Measurements from ENCODE around the gene NPIPB2. TPM values are rescaled to one million over a fixed set of nuclear protein-coding genes. Genes with fewer than 3 reads are reported as not detected.
"Not testable (repeated sequence)": the region's sequence is repeated elsewhere in the genome, so short reads cannot be mapped to it uniquely, and the experiment has no call there.

The NPIPB2 gene
- polyA plus RNA-seq, 1 experiment, result 6.4 TPM

DNA sequence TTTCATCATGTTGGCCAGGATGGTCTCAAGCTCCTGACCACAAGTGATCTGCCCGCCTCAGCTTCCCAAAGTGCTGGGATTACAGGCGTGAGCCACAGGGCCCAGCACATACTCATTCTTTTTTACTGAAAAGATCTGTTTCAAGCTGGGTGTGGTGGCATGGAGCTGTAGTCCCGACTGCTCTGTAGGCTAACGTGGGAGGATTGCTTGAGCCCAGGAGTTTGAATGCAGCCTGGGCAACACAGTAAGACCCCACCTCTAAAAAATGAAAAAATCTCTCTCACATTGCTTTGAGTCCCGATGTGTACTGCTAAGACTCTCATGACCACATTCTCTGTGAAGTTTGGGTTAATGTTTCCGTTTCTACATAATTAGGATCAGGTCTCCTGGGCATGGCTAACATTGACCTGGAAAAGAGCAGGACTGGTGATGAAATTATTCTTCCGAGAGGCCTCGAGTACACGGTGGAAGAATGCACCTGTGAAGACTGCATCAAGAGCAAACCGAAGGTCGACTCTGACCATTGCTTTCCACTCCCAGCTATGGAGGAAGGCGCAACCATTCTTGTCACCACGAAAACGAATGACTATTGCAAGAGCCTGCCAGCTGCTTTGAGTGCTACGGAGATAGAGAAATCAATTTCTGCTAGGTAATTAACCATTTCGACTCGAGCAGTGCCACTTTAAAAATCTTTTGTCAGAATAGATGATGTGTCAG, 25.5 kb upstream of the NPIPB2 start:
- H3K4me3 ChIP-seq (ENCODE audit: low read depth, low read length), result no peak overlapping the region
- CTCF ChIA-PET, result interaction anchor here (2.8 kb wide), 1 partner anchor 100 kb away, joined by 12 read pairs; no protein-coding TSS in a partner anchor
- POLR2A ChIA-PET, result interaction anchor here (0.6 kb wide), 1 partner anchor 430 kb away, joined by 5 read pairs; no protein-coding TSS in a partner anchor

DNA sequence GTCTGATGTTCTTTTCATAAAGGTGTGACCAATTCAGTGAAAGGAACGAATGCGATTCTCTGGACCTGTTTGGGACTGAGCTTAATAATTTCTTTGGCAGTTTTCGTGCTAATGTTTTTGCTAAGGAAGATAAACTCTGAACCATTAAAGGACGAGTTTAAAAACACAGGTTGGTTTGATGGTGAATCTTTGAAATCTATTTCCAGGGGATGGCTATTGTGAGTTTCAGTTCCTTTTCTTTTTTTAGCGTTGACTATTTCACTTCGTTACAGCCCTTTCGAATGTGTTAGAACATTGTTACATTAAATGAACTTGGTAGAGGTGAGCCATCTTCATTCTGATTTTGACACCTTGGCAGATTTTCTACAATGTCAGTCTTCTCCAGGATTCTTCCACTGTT, 24.3 kb upstream of the NPIPB2 start:
- CTCF ChIA-PET, result no interaction called here

More for the DNA sequence above, 25.5 kb upstream of the NPIPB2 start:
- Histone ChIP-seq H3K27me3 (ENCODE audit: control insufficient read depth, insufficient read depth, low read length) (no peaks in the 10 kb centered on the region), H3K36me3 (ENCODE audit: control insufficient read depth, insufficient read depth, low read length) (no peaks in the 10 kb centered on the region)
- no peak for TF ChIP-seq CTCF (IDR thresholded peaks at IDR 0.05; ENCODE audit: insufficient read depth, low read depth, low read length)
- DNase-seq (ENCODE audit: low read depth), result no peak

DNA sequence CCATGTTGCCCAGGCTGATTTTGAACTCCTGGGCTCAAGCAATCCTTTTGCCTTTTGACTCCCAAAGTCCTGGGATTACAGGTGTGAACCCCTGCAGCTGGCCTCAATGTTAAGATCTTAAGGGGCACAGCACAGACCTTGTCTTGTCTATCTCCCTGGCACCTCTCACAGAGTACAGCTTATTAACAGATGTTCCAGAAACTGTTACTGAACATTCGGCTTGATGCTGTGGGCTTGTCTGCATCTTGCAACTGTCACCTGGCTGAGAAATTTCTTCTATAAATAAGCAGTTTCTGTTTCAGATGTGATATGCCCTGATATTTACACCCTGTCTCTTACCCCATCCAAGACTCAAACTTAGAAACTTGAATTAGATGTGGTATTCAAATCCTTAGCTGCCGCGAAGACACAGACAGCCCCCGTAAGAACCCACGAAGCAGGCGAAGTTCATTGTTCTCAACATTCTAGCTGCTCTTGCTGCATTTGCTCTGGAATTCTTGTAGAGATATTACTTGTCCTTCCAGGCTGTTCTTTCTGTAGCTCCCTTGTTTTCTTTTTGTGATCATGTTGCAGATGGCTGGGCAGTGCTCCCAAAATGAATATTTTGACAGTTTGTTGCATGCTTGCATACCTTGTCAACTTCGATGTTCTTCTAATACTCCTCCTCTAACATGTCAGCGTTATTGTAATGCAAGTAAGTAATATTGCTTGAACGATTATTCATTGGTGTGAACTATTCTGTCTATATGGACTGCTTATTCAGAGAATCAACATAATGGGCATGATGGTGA, 23.1 kb upstream of the NPIPB2 start, which contains the start of gene TNFRSF17:
Gene TNFRSF17, plus strand, starts transcription at position 450 of the 791 bp plus-strand sequence. Its CDS starts 115 bp downstream, at position 565.
- ChIA-PET POLR2A (no interaction called here), CTCF (interaction anchor here (1.3 kb wide), 1 partner anchor 103 kb away, joined by 3 read pairs; no protein-coding TSS in a partner anchor)
- H3K4me3 ChIP-seq (ENCODE audit: low read depth, low read length), result no peak within 1 kb of the TSS
- no peak for DNase-seq (ENCODE audit: low read depth)
- TF ChIP-seq CTCF (IDR thresholded peaks at IDR 0.05; ENCODE audit: insufficient read depth, low read depth, low read length), result no peak
- H3K36me3 ChIP-seq (ENCODE audit: control insufficient read depth, insufficient read depth, low read length), result no peaks in the 10 kb centered on the region
- H3K27me3 ChIP-seq (ENCODE audit: control insufficient read depth, insufficient read depth, low read length), result no peaks in the 10 kb centered on the region

More for the DNA sequence above, 24.3 kb upstream of the NPIPB2 start:
- POLR2A ChIA-PET, result no interaction called here
- Histone ChIP-seq H3K27me3 (ENCODE audit: control insufficient read depth, insufficient read depth, low read length) (no peaks in the 10 kb centered on the region), H3K4me3 (ENCODE audit: low read depth, low read length) (no peak overlapping the region), H3K36me3 (ENCODE audit: control insufficient read depth, insufficient read depth, low read length) (no peaks in the 10 kb centered on the region)
- DNase-seq (ENCODE audit: low read depth), result no peak
- no peak for TF ChIP-seq CTCF (IDR thresholded peaks at IDR 0.05; ENCODE audit: insufficient read depth, low read depth, low read length)

DNA sequence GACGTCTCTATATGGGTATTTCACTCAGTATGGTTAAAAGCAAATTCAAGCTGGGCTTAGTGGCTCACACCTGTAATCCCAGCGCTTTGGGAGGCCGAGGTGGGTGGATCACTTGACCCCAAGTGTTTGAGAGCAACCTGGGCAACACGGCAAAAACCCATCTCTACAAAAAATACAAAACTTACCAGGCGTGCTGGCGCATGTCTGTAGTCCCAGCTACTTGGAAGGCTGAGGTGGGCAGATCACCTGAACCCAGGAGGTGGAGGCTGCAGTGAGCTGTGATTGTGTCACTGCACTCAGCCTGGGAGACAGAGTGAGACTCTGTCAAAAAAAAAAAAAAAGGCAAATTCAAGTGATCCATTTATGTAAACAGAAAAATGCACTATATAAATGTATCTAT, 21.9 kb upstream of the NPIPB2 start:
- no peak for TF ChIP-seq CTCF (IDR thresholded peaks at IDR 0.05; ENCODE audit: insufficient read depth, low read depth, low read length)
- ChIA-PET POLR2A (no interaction called here), CTCF (no interaction called here)

GRCh38 chr16:11962978-11963377, 21.1 kb upstream of the NPIPB2 start:
- H3K27me3 ChIP-seq (ENCODE audit: control insufficient read depth, insufficient read depth, low read length); H3K4me3 ChIP-seq (ENCODE audit: low read depth, low read length); POLR2A ChIA-PET; DNase-seq (ENCODE audit: low read depth); H3K36me3 ChIP-seq (ENCODE audit: control insufficient read depth, insufficient read depth, low read length): not testable (repeated sequence)
- CTCF ChIA-PET, result interaction anchor here (0.7 kb wide), 1 partner anchor 78 kb away, joined by 3 read pairs; no protein-coding TSS in a partner anchor

More for the DNA sequence above, 21.9 kb upstream of the NPIPB2 start:
- H3K4me3 ChIP-seq (ENCODE audit: low read depth, low read length), result no peak overlapping the region
- DNase-seq (ENCODE audit: low read depth), result no peak
- no peaks in the 10 kb centered on the region for H3K36me3 ChIP-seq (ENCODE audit: control insufficient read depth, insufficient read depth, low read length)
- no peaks in the 10 kb centered on the region for H3K27me3 ChIP-seq (ENCODE audit: control insufficient read depth, insufficient read depth, low read length)

GRCh38 chr16:11962457-11962856, 20.6 kb upstream of the NPIPB2 start:
- H3K36me3 ChIP-seq (ENCODE audit: control insufficient read depth, insufficient read depth, low read length); POLR2A ChIA-PET; H3K4me3 ChIP-seq (ENCODE audit: low read depth, low read length); H3K27me3 ChIP-seq (ENCODE audit: control insufficient read depth, insufficient read depth, low read length); DNase-seq (ENCODE audit: low read depth): not testable (repeated sequence)
- CTCF ChIA-PET, result interaction anchor here (0.6 to 0.7 kb wide), 2 partner anchors 78 to 1006 kb away, joined by 3 read pairs; no protein-coding TSS in a partner anchor
